Measurements from ENCODE around the gene RABAC1. TPM values are rescaled to one million over a fixed set of nuclear protein-coding genes. Genes with fewer than 3 reads are reported as not detected.
A peak's percentile ranks its signal among the peaks of the same experiment; 100 is the strongest.
"Not testable (repeated sequence)": the region's sequence is repeated elsewhere in the genome, so short reads cannot be mapped to it uniquely, and the experiment has no call there.

The RABAC1 gene
- total RNA-seq, 2 donors from 2014 or later = 37.6 to 54.7 TPM

DNA sequence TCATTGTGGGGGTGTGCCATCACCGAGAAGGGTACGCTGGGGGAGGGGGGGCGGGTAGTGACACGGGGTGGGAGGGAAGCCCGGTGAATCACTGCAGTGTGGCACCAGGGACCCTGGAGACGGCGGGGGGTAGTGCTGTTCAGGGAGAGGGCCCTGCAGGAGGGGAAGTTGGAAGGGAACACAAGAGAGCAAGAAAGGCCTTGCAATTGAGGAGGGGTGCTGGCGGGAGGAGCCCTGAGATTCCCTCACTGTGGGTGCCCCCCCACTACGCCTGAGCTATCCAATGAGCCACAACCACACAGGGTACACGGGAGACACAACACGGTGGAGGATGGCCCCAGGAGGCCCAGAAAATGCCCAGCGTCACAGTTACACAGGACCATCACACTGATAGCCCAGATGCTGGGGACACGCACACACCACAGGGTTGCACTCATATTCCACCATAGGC is 35.4 kb upstream of the RABAC1 start:
- Mint-ChIP-seq H3K27ac (no peak overlapping the region), H3K36me3 (ENCODE audit: low read depth) (no peaks in the 10 kb centered on the region), H3K4me3 (peak overlapping the region; percentile 25), H3K9me3 (no peaks in the 10 kb centered on the region), H3K4me1 (peaks cover 29% of the 10 kb centered on the region), H3K27me3 (peaks cover 40% of the 10 kb centered on the region)
- no peak for ATAC-seq (replicated peaks)

- Mint-ChIP-seq H3K36me3 (ENCODE audit: low read depth) (no peaks in the 10 kb centered on the region), H3K4me3 (peak within 1 kb of the TSS; percentile 74), H3K27ac (peak within 1 kb of the TSS; percentile 53), H3K4me1 (peaks cover 29% of the 10 kb centered on the region), H3K27me3 (peaks cover 36% of the 10 kb centered on the region), H3K9me3 (no peaks in the 10 kb centered on the region)
- peak; percentile 83 for ATAC-seq (replicated peaks)
Measured at GRCh38 chr19:41993612-41994483, 34.7 kb upstream of the RABAC1 start, which contains the start of gene ATP1A3. ATP1A3 (minus strand) TSS chr19:41994230; CDS start chr19:41994076, 154 bp downstream.

DNA sequence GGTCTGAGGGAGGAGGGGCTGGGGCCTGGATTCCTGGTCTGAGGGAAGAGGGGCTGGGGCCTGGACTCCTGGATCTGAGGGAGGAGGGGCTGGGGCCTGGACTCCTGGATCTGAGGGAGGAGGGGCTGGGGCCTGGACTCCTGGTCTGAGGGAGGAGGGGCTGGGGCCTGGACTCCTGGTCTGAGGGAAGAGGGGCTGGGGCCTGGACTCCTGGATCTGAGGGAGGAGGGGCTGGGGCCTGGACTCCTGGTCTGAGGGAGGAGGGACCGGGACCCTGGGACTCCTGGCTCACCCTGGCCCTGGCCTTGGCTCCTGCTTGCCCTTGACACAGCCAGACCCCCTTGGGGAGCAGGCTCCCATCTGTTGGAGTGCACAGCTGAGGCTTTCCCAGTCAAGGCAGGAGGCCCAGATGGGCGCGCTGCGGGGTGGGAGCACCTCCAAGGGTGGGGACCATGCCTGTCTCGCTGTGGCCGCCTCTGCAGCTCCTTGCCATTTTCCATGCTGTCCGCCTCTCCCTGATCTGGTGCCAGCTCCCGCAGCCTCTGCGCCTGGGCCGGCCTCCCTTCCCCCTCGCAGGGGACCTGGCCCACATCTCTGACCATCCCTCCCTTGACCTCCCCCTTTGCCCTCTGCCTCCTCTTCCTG is 32.9 kb upstream of the RABAC1 start:
- Mint-ChIP-seq H3K27me3 (peaks cover 26% of the 10 kb centered on the region), H3K4me1 (peaks cover 23% of the 10 kb centered on the region), H3K4me3 (peak overlapping the region; percentile 21)
- ATAC-seq (replicated peaks); H3K36me3 Mint-ChIP-seq (ENCODE audit: low read depth); H3K27ac Mint-ChIP-seq; H3K9me3 Mint-ChIP-seq: not testable (repeated sequence)

GRCh38 chr19:41991025-41991424 is 31.9 kb upstream of the RABAC1 start:
- Mint-ChIP-seq H3K9me3 (no peaks in the 10 kb centered on the region), H3K4me1 (peaks cover 16% of the 10 kb centered on the region), H3K36me3 (ENCODE audit: low read depth) (no peaks in the 10 kb centered on the region), H3K27ac (no peak overlapping the region), H3K4me3 (no peak overlapping the region), H3K27me3 (peaks cover 17% of the 10 kb centered on the region)
- no peak for ATAC-seq (replicated peaks)

- H3K9me3 Mint-ChIP-seq = no peaks in the 10 kb centered on the region
- no peak for ATAC-seq (replicated peaks)
- no peak overlapping the region for H3K27ac Mint-ChIP-seq
- H3K4me3 Mint-ChIP-seq = no peak overlapping the region
- H3K4me1 Mint-ChIP-seq = peaks cover 16% of the 10 kb centered on the region
- H3K27me3 Mint-ChIP-seq = peaks cover 14% of the 10 kb centered on the region
- no peaks in the 10 kb centered on the region for H3K36me3 Mint-ChIP-seq (ENCODE audit: low read depth)
Measured at GRCh38 chr19:41990615-41991014, 31.5 kb upstream of the RABAC1 start.

- Mint-ChIP-seq H3K27me3 (peaks cover 8% of the 10 kb centered on the region), H3K36me3 (ENCODE audit: low read depth) (no peaks in the 10 kb centered on the region), H3K9me3 (no peaks in the 10 kb centered on the region), H3K4me3 (no peak overlapping the region), H3K4me1 (peaks cover 10% of the 10 kb centered on the region), H3K27ac (no peak overlapping the region)
- no peak for ATAC-seq (replicated peaks)
Measured at GRCh38 chr19:41990028-41990427, 30.9 kb upstream of the RABAC1 start.

DNA sequence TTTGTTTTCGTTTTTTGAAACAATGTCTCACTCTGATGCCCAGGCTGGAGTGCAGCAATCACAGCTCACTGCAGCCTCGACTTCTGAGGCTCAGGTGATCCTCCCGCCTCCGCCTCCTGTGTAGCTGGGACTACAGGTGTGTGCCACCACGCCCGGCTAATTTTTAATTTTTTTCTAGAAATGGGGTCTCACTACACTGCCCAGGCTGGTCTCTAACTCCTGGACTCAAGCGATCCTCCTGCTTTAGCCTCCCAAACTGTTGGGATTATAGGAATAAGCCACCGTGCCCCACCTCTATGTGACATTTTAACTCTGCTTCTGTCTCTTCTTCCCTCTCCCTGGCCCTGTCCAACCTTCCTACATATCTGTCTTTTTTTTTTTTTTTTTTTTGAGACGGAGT is 29.8 kb upstream of the RABAC1 start:
- peaks cover 10% of the 10 kb centered on the region for H3K4me1 Mint-ChIP-seq
- no peak overlapping the region for H3K27ac Mint-ChIP-seq
- no peak overlapping the region for H3K4me3 Mint-ChIP-seq
- no peaks in the 10 kb centered on the region for H3K36me3 Mint-ChIP-seq (ENCODE audit: low read depth)
- H3K27me3 Mint-ChIP-seq = peaks cover 5% of the 10 kb centered on the region
- no peak for ATAC-seq (replicated peaks)
- no peaks in the 10 kb centered on the region for H3K9me3 Mint-ChIP-seq

- H3K4me3 Mint-ChIP-seq = no peak overlapping the region
- no peaks in the 10 kb centered on the region for H3K36me3 Mint-ChIP-seq (ENCODE audit: low read depth)
- H3K27ac Mint-ChIP-seq = peak overlapping the region; percentile 17
- no peaks in the 10 kb centered on the region for H3K9me3 Mint-ChIP-seq
- H3K27me3 Mint-ChIP-seq = peaks cover under 1% of the 10 kb centered on the region
- H3K4me1 Mint-ChIP-seq = peaks cover under 1% of the 10 kb centered on the region
- no peak for ATAC-seq (replicated peaks)
Measured at GRCh38 chr19:41987141-41987860, 28.2 kb upstream of the RABAC1 start.

- H3K4me1 Mint-ChIP-seq = no peaks in the 10 kb centered on the region
- no peak overlapping the region for H3K4me3 Mint-ChIP-seq
- no peaks in the 10 kb centered on the region for H3K36me3 Mint-ChIP-seq (ENCODE audit: low read depth)
- no peak for ATAC-seq (replicated peaks)
- H3K27ac Mint-ChIP-seq = no peak overlapping the region
- H3K27me3 Mint-ChIP-seq = no peaks in the 10 kb centered on the region
- H3K9me3 Mint-ChIP-seq = no peaks in the 10 kb centered on the region
Measured at GRCh38 chr19:41984961-41985360, 25.8 kb upstream of the RABAC1 start.

GRCh38 chr19:41981724-41982123 is 22.6 kb upstream of the RABAC1 start:
- no peak for ATAC-seq (replicated peaks)
- Mint-ChIP-seq H3K4me3 (no peak overlapping the region), H3K27me3 (no peaks in the 10 kb centered on the region), H3K4me1 (no peaks in the 10 kb centered on the region), H3K9me3 (no peaks in the 10 kb centered on the region), H3K27ac (no peak overlapping the region), H3K36me3 (ENCODE audit: low read depth) (no peaks in the 10 kb centered on the region)

DNA sequence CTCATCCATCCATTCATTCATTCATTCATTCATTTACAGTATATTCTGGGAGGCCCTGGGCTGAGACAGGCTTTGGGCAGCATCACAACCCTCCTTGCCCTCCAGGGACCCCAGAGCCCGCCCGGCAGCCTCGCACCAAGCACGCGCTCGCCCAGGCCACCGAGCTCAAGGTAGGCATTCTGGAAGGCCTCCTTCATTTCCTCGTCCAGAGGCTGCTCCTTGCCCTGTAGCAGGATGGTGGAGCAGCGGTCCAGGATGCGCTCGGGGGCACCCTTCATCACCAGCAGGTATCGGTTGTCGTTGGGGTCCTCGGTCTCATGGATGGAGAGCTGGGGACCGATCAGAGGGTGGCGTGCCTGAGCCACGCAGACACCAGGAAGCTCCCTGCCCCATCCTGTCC is 19.3 kb upstream of the RABAC1 start:
- no peak overlapping the region for H3K4me3 Mint-ChIP-seq
- ATAC-seq (replicated peaks) = no peak
- H3K36me3 Mint-ChIP-seq (ENCODE audit: low read depth) = no peaks in the 10 kb centered on the region

DNA sequence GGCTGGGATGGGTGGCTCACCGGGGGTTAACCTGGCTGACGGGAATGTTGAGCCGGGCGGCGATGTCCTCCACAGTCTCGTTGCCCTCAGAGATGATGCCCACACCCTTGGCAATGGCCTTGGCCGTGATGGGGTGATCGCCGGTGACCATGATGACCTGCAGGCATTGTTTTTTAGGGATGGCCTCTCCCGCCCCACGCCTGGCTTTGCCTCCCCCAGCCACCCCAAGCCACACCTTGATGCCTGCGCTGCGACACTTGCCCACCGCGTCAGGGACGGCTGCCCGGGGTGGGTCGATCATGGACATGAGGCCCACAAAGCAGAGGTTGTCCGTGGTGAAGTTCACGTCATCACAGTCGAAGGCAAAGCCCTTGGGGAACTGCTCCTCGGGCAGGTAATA is 18.8 kb upstream of the RABAC1 start:
- Mint-ChIP-seq H3K4me3 (no peak overlapping the region), H3K27ac (no peak overlapping the region), H3K9me3 (no peaks in the 10 kb centered on the region), H3K27me3 (no peaks in the 10 kb centered on the region), H3K36me3 (ENCODE audit: low read depth) (no peaks in the 10 kb centered on the region), H3K4me1 (no peaks in the 10 kb centered on the region)
- ATAC-seq (replicated peaks) = no peak

More for the DNA sequence above, 19.3 kb upstream of the RABAC1 start:
- H3K27me3 Mint-ChIP-seq = no peaks in the 10 kb centered on the region
- H3K4me1 Mint-ChIP-seq = no peaks in the 10 kb centered on the region
- no peaks in the 10 kb centered on the region for H3K9me3 Mint-ChIP-seq
- H3K27ac Mint-ChIP-seq = no peak overlapping the region

DNA sequence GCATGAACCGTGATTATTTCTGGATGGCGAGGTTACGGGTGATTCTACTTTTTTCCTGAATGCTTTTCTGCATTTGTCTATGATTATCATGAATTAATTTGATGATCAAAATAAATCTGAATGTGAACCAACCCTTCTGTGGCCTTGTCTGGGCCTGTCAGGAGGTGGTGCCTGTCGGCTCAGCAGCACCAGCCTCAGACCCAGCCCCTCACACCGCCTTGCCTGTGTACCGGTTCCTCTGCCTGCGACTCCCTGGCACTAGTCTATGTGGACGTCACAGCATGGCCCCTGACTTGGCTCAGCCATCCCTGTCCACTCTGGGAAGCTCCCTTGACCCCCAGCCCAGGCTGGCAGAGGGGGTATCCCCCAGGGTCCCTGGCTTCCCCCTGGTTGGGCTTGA is 15.5 kb upstream of the RABAC1 start:
- Mint-ChIP-seq H3K27ac (no peak overlapping the region), H3K36me3 (ENCODE audit: low read depth) (no peaks in the 10 kb centered on the region), H3K27me3 (no peaks in the 10 kb centered on the region), H3K4me1 (no peaks in the 10 kb centered on the region), H3K4me3 (no peak overlapping the region), H3K9me3 (no peaks in the 10 kb centered on the region)
- no peak for ATAC-seq (replicated peaks)

DNA sequence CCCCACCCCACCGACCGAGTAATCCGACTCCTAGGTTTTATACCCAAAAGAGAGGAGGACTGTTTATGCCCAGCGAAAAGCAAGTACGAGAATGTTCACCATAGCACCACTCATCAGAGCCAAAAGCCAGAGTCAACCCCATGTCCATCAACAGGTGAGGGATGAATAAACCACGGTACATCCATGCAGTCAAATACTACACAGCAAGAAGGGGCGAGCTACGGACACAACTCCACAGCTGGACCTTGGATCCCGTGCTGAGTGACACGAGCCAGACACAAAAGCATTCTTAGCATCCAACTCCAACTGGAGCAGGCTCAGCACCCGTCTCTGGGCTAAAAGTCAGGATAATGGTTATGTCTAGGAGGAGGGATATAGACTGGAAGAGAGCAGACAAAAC is 12.2 kb upstream of the RABAC1 start:
- H3K36me3 Mint-ChIP-seq (ENCODE audit: low read depth) = no peaks in the 10 kb centered on the region
- no peak for ATAC-seq (replicated peaks)
- H3K4me1 Mint-ChIP-seq = no peaks in the 10 kb centered on the region
- no peak overlapping the region for H3K27ac Mint-ChIP-seq
- H3K9me3 Mint-ChIP-seq = no peaks in the 10 kb centered on the region
- H3K4me3 Mint-ChIP-seq = no peak overlapping the region
- no peaks in the 10 kb centered on the region for H3K27me3 Mint-ChIP-seq

Data from activated T-helper 17 cell treated with anti-CD3 and anti-CD28 coated beads, Interleukin-2, amount 50 U/mL, for 72 hours (primary cell).